H1 (cell line): ENCODE results near the gene PBX3.

ENCODE experiments used
- CEBPB ChIP-seq: IDR thresholded peaks from 2 replicates; pipeline ENCODE4 v1.6.1; 2012; ENCODE audit warnings: low read depth, low read length
- KDM5A ChIP-seq: fragments of 200-600 bp; IDR thresholded peaks from 2 replicates; pipeline ENCODE4 v1.7.1; 2012; ENCODE audit warnings: mild to moderate bottlenecking, low read length, inconsistent platforms, mixed read lengths
- POLR2A ChIP-seq, 2 experiments: IDR thresholded peaks; 1 replicate in 1 of 2; 2 replicates in 1 of 2; pipeline ENCODE4 v1.6.1; 2011; ENCODE audit warnings: low read depth in 2 of 2, low read length in 2 of 2, mild to moderate bottlenecking in 2 of 2; ENCODE audit errors: control extremely low read depth in 1 of 2
- RXRA ChIP-seq: IDR thresholded peaks from 2 replicates; pipeline ENCODE4 v1.6.1; 2011; ENCODE audit warnings: low read depth, mild to moderate bottlenecking, low read length, moderate library complexity; ENCODE audit not compliant: insufficient read depth
- SUZ12 ChIP-seq: fragments of 200-600 bp; sonication (generic); IDR thresholded peaks from 2 replicates; pipeline ENCODE4 v1.6.1; 2012; ENCODE audit warnings: mild to moderate bottlenecking, inconsistent platforms, low read length, moderate library complexity, mixed read lengths
- TF ChIP-seq, protein P1 (sequence below), 3 experiments: IDR thresholded peaks; 1 replicate in 2 of 3; 2 replicates in 1 of 3; pipeline versions ENCODE4 v1.5.1 to v1.6.1; 2011; ENCODE audit warnings: low read length in 3 of 3, mild to moderate bottlenecking in 3 of 3, inconsistent platforms in 2 of 3, low read depth in 1 of 3, moderate library complexity in 1 of 3; ENCODE audit not compliant: insufficient read depth in 1 of 3; ENCODE audit errors: control extremely low read depth in 1 of 3

DNA sequence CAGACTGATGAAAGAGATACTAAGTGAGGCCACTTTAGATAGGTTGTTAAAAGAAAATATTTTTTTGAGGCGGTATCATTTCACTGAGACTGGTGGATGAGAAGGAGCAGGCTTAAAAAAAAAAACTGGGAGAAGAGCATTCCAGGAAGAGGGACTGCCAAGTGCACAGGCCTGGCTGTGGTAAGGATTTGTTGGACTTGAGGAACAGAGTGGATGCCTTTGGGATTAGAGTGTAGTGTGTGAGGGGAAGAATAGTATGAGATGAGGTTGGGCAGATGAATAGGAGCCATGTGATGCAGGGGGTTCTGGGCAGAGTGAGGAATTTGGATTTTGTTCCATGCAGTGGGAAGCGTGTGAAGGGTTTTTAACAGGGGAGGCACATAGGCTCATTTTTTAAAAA is 57.9 kb downstream of the PBX3 start:
- TF ChIP-seq SUZ12 (no peak), KDM5A (no peak), RXRA (no peak), POLR2A (IDR thresholded peaks at IDR 0.05; ENCODE audit: control extremely low read depth in 1 of 2, low read depth in 2 of 2, low read length in 2 of 2) (no peak), CEBPB (no peak)
- TF ChIP-seq, protein P1, sequence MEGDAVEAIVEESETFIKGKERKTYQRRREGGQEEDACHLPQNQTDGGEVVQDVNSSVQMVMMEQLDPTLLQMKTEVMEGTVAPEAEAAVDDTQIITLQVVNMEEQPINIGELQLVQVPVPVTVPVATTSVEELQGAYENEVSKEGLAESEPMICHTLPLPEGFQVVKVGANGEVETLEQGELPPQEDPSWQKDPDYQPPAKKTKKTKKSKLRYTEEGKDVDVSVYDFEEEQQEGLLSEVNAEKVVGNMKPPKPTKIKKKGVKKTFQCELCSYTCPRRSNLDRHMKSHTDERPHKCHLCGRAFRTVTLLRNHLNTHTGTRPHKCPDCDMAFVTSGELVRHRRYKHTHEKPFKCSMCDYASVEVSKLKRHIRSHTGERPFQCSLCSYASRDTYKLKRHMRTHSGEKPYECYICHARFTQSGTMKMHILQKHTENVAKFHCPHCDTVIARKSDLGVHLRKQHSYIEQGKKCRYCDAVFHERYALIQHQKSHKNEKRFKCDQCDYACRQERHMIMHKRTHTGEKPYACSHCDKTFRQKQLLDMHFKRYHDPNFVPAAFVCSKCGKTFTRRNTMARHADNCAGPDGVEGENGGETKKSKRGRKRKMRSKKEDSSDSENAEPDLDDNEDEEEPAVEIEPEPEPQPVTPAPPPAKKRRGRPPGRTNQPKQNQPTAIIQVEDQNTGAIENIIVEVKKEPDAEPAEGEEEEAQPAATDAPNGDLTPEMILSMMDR (IDR thresholded peaks at IDR 0.05; ENCODE audit: control extremely low read depth in 1 of 3, insufficient read depth in 1 of 3, low read depth in 1 of 3, low read length in 3 of 3), result no peak
